ENCODE results near the gene NMT2. TPM values are rescaled to one million over a fixed set of nuclear protein-coding genes. Genes with fewer than 3 reads are reported as not detected.

NMT2 gene
- polyA plus RNA-seq, 1 donor from 2014 or later = 24.6 TPM

DNA sequence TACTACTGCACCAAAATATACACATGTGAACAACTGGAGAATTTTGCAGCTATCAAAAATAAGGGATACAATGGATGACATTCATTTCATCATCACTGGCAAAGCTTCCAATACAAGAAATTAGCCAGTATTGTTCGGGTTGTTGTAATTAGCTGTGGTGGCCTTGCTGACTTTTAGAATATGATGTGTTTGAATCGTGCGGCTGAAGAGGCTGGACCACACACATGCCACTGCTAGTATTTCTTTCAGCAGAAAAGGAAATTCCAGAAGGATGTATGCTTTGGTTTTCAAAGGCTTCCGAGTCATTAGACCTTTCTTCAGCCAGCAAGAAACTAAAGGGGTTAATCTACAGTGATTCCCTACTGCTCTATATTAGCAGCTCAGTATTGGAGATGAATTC lies 54.7 kb downstream of the NMT2 start:
- Histone ChIP-seq H3K9me2 (ENCODE audit: insufficient read depth, low read length) (no peaks in the 10 kb centered on the region), H3K36me3 (ENCODE audit: insufficient read depth, low read length) (peaks cover 8% of the 10 kb centered on the region), H4K20me1 (ENCODE audit: insufficient read depth) (no peaks in the 10 kb centered on the region), H2AFZ (ENCODE audit: low read depth, low read length) (no peak overlapping the region), H3K4me2 (ENCODE audit: low read length) (no peak overlapping the region), H3F3A (ENCODE audit: insufficient read depth, low read length, poor library complexity, severe bottlenecking) (no peaks in the 10 kb centered on the region), H3K27ac (ENCODE audit: low read length) (no peak overlapping the region), H3K9ac (ENCODE audit: low read length) (no peak overlapping the region), H3K79me2 (replicated peaks; ENCODE audit: insufficient read depth, low read length) (no peaks in the 10 kb centered on the region), H3K27me3 (ENCODE audit: insufficient read depth, low read depth, low read length) (no peaks in the 10 kb centered on the region), H3K4me3 (ENCODE audit: low read length) (no peak overlapping the region), H3K9me3 (ENCODE audit: low read length) (no peaks in the 10 kb centered on the region)
- TF ChIP-seq EZH2 (IDR thresholded peaks at IDR 0.05; ENCODE audit: borderline replicate concordance, insufficient read depth, low read length, poor library complexity, severe bottlenecking) (no peak), EP300 (conservative IDR thresholded peaks at IDR 0.05; ENCODE audit: poor library complexity, severe bottlenecking) (no peak), RAD21 (conservative IDR thresholded peaks at IDR 0.05) (no peak), POLR2AphosphoS5 (IDR thresholded peaks at IDR 0.05) (no peak), SMC3 (conservative IDR thresholded peaks at IDR 0.05; ENCODE audit: poor library complexity) (no peak), MXI1 (conservative IDR thresholded peaks at IDR 0.05; ENCODE audit: poor library complexity, severe bottlenecking) (no peak), TAF1 (IDR thresholded peaks at IDR 0.05; ENCODE audit: low read depth) (no peak)
- TF ChIP-seq, protein P1, sequence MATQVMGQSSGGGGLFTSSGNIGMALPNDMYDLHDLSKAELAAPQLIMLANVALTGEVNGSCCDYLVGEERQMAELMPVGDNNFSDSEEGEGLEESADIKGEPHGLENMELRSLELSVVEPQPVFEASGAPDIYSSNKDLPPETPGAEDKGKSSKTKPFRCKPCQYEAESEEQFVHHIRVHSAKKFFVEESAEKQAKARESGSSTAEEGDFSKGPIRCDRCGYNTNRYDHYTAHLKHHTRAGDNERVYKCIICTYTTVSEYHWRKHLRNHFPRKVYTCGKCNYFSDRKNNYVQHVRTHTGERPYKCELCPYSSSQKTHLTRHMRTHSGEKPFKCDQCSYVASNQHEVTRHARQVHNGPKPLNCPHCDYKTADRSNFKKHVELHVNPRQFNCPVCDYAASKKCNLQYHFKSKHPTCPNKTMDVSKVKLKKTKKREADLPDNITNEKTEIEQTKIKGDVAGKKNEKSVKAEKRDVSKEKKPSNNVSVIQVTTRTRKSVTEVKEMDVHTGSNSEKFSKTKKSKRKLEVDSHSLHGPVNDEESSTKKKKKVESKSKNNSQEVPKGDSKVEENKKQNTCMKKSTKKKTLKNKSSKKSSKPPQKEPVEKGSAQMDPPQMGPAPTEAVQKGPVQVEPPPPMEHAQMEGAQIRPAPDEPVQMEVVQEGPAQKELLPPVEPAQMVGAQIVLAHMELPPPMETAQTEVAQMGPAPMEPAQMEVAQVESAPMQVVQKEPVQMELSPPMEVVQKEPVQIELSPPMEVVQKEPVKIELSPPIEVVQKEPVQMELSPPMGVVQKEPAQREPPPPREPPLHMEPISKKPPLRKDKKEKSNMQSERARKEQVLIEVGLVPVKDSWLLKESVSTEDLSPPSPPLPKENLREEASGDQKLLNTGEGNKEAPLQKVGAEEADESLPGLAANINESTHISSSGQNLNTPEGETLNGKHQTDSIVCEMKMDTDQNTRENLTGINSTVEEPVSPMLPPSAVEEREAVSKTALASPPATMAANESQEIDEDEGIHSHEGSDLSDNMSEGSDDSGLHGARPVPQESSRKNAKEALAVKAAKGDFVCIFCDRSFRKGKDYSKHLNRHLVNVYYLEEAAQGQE (IDR thresholded peaks at IDR 0.05; ENCODE audit: borderline replicate concordance) = no peak
- TF ChIP-seq, protein P2, sequence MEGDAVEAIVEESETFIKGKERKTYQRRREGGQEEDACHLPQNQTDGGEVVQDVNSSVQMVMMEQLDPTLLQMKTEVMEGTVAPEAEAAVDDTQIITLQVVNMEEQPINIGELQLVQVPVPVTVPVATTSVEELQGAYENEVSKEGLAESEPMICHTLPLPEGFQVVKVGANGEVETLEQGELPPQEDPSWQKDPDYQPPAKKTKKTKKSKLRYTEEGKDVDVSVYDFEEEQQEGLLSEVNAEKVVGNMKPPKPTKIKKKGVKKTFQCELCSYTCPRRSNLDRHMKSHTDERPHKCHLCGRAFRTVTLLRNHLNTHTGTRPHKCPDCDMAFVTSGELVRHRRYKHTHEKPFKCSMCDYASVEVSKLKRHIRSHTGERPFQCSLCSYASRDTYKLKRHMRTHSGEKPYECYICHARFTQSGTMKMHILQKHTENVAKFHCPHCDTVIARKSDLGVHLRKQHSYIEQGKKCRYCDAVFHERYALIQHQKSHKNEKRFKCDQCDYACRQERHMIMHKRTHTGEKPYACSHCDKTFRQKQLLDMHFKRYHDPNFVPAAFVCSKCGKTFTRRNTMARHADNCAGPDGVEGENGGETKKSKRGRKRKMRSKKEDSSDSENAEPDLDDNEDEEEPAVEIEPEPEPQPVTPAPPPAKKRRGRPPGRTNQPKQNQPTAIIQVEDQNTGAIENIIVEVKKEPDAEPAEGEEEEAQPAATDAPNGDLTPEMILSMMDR (IDR thresholded peaks at IDR 0.05; ENCODE audit: poor library complexity, severe bottlenecking) = no peak

DNA sequence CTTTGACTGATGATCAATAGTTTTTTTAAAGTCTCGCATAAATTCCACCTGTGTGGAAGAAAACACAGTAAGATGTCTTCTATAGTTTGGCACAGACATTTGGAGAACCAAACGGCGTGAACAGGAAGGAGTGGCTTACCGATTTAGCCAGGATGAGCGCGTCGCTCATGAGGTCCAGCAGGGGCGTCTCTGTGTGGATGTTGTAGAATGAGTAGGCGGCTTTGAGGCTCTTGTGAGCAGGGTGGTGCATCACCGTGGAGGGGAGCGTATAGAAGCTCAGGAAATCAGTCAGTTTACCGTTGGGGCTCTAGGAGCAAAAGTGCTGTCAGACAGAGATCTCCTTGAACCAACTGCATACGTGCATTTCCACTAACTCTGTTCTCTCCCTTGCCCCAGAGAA lies 55.8 kb downstream of the NMT2 start:
- no peak overlapping the region for H3K9ac ChIP-seq (ENCODE audit: low read length)
- H3K4me2 ChIP-seq (ENCODE audit: low read length) = no peak overlapping the region
- H3K27me3 ChIP-seq (ENCODE audit: insufficient read depth, low read depth, low read length) = no peaks in the 10 kb centered on the region
- H3K9me2 ChIP-seq (ENCODE audit: insufficient read depth, low read length) = no peaks in the 10 kb centered on the region
- H4K20me1 ChIP-seq (ENCODE audit: insufficient read depth) = no peaks in the 10 kb centered on the region
- H3K79me2 ChIP-seq (replicated peaks; ENCODE audit: insufficient read depth, low read length) = no peaks in the 10 kb centered on the region
- H3K27ac ChIP-seq (ENCODE audit: low read length) = no peak overlapping the region
- no peak overlapping the region for H3K4me3 ChIP-seq (ENCODE audit: low read length)
- H3K36me3 ChIP-seq (ENCODE audit: insufficient read depth, low read length) = peaks cover 7% of the 10 kb centered on the region
- H2AFZ ChIP-seq (ENCODE audit: low read depth, low read length) = no peak overlapping the region
- no peaks in the 10 kb centered on the region for H3F3A ChIP-seq (ENCODE audit: insufficient read depth, low read length, poor library complexity, severe bottlenecking)
- H3K9me3 ChIP-seq (ENCODE audit: low read length) = no peaks in the 10 kb centered on the region
- TF ChIP-seq SMC3 (conservative IDR thresholded peaks at IDR 0.05; ENCODE audit: poor library complexity) = no peak
- TF ChIP-seq EP300 (conservative IDR thresholded peaks at IDR 0.05; ENCODE audit: poor library complexity, severe bottlenecking) = no peak
- TF ChIP-seq TAF1 (IDR thresholded peaks at IDR 0.05; ENCODE audit: low read depth) = no peak
- TF ChIP-seq EZH2 (IDR thresholded peaks at IDR 0.05; ENCODE audit: borderline replicate concordance, insufficient read depth, low read length, poor library complexity, severe bottlenecking) = no peak
- TF ChIP-seq, protein P2 (IDR thresholded peaks at IDR 0.05; ENCODE audit: poor library complexity, severe bottlenecking) = no peak
- TF ChIP-seq RAD21 (conservative IDR thresholded peaks at IDR 0.05) = no peak
